Stimulated activated naive CD8-positive, alpha-beta T cell treated with anti-CD3 and anti-CD28 coated beads, Interleukin-15, Interleukin-2, amounts not matched to agents 100 ng/mL and 50 ng/mL, for 24 hours (primary cell): ENCODE results near the gene ZNF44.
A peak's percentile ranks its signal among the peaks of the same experiment; 100 is the strongest.
"Not testable (repeated sequence)": the region's sequence is repeated elsewhere in the genome, so short reads cannot be mapped to it uniquely, and the experiment has no call there.

Source experiments
- H3K27ac Mint-ChIP-seq: one replicate; pipeline ENCODE4 v1.8.0; 2021; ENCODE audit warnings: mild to moderate bottlenecking, mixed read lengths
- H3K27me3 Mint-ChIP-seq: one replicate; pipeline ENCODE4 v1.8.0; 2021; ENCODE audit warnings: mixed read lengths
- H3K36me3 Mint-ChIP-seq: one replicate; pipeline ENCODE4 v1.8.0; 2021; ENCODE audit warnings: low read depth, mixed read lengths
- H3K4me1 Mint-ChIP-seq: one replicate; pipeline ENCODE4 v1.8.0; 2021; ENCODE audit warnings: low read depth, mixed read lengths
- H3K4me3 Mint-ChIP-seq: one replicate; pipeline ENCODE4 v1.8.0; 2021; ENCODE audit warnings: mild to moderate bottlenecking, mixed read lengths
- H3K9me3 Mint-ChIP-seq: one replicate; pipeline ENCODE4 v1.8.0; 2021; ENCODE audit warnings: mixed read lengths

Gene ZNF44

DNA sequence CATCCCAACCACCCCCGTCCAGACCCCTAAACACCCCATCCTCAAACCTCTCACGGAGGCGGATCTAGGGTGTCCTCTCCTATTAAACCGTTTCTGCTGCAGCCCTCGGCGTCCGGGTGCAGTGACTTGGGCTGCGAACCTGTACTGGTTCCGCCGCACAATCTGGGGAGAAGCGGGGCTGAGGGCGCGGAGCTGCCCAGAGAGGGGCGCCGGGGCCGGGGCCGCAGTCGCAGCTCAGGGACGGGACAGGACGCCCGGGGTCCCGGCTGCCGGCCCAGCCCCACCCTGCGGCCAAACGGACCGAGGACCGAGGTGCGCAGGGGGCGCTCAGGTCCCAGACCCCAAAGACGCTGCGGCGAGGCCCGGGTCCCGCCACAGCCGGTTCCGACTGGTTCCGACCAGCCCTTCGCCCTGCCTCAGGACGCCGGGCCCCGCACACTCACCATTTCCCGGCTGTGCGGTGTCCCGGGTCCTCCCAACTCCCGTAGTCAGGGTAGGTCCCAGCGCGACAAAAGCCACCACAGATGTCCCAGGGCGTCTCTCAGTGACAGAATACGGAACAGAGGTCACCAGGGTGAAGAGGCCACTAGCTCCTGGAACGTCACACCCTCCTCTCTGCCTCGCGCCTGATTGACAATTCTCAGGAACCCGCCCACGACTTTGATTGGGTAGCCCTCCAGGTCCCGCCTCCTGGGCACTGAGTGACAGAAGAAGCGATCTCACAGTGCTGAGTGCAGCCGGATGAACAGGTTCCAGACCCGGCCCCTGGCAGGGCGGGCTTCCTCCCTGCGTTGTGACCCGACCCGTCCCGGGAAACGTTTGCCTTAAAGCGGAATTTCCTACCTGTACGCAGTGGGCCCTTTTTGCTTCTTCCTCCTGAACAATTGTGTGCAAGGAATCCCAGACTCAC, at the start of gene ZNF44:
TSS of gene ZNF44 (minus strand) at position 635 of the 910 bp plus-strand sequence. CDS start at position 446, 189 bp downstream.
- Mint-ChIP-seq H3K27ac (peak within 1 kb of the TSS; percentile 94), H3K36me3 (peaks cover 12% of the 10 kb centered on the region), H3K4me1 (peaks cover 33% of the 10 kb centered on the region), H3K4me3 (peak within 1 kb of the TSS; percentile 97), H3K27me3 (no peaks in the 10 kb centered on the region), H3K9me3 (no peaks in the 10 kb centered on the region)

DNA sequence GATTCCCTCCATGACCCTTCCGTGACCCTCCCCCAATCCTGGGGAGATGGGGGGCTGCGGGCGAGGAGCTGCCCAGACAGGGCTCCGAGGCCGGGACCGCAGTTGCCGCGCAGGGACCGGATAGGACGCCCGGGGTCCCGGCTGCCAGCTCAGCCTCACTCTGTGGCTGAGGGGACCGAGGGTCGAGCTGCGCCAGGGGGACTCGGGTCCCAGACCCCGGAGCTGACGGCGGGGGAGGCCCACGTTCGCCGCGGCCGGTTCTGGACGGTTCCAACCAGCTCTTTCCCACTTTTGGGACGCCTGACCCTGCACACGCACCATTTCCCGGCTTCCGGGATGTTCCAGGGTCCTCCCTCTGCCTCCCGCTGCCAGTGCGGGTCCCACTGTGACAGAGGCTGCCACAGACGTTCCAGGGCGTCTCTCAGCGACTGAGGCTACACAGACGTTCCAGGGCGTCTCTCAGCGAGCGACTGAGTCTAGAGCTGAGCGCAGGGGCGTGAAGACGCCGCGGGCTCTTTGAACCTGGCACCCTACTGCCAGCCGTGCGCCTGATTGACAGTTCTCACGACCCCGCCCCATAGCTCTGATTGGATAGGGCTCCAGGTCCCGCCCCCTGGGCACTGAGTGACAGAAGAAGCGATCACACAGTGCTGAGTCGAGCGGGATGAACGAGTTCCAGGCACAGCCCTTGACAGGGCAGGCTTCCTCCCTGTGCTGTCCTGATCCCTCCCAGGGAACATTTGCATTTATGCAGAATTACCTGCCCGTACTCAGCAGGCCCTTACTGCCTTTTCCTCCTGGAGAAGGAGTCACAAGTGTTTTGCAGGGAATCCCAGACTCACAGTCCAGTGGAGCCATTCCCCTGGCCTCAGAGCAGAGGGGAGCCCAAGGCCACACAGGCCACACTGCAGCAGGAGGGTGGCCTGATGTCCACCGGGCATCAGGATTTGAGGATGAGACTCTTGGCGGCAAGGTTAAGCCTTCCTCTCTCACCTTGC, 38.8 kb upstream of the ZNF44 start, which contains the start of gene ZNF563:
TSS of gene ZNF563 (minus strand) at position 472 of the 998 bp plus-strand sequence. CDS start at position 321, 151 bp downstream.
- peaks cover 3% of the 10 kb centered on the region for H3K36me3 Mint-ChIP-seq
- no peaks in the 10 kb centered on the region for H3K9me3 Mint-ChIP-seq
- H3K4me3 Mint-ChIP-seq: peak within 1 kb of the TSS; percentile 89
- H3K27ac Mint-ChIP-seq: peak within 1 kb of the TSS; percentile 93
- no peaks in the 10 kb centered on the region for H3K27me3 Mint-ChIP-seq
- peaks cover 36% of the 10 kb centered on the region for H3K4me1 Mint-ChIP-seq

DNA sequence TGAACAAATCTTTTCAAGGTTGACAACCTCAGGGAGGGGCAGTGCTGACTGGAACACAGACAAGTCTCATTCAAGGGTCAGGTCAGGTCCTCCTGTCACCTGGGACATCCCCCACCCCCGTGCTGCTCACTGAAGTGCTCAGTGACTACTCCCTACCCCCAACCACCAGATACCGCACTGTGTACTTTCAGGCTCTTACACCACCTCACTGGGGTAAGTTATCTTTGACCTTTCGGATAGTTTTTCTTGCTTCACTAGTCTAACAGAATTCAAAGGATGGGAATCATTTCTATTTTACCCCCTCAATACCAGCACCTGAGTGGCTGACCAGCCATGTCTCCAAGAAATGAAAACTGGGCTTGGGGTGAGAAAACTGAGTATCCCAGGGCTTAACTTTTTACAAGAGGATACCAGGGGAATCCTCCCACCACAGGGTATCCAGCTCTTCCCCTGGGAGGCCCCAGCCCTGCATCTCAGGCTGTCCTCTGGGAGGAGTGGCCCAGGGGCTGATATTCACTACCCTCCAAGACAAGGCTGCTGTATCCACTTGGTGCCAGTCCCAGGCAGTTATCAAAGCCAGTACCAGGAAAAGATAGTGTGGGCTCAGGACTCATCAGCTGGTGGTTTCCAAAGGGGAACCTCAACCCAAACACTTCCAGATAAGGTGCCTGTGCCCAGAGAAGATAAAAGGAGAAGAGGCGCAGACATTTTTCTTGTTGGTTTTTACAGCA, 36.7 kb upstream of the ZNF44 start:
- peaks cover 8% of the 10 kb centered on the region for H3K36me3 Mint-ChIP-seq
- peaks cover 50% of the 10 kb centered on the region for H3K4me1 Mint-ChIP-seq
- H3K27ac Mint-ChIP-seq: peak overlapping the region; percentile 86
- no peaks in the 10 kb centered on the region for H3K27me3 Mint-ChIP-seq
- no peaks in the 10 kb centered on the region for H3K9me3 Mint-ChIP-seq
- peak overlapping the region; percentile 89 for H3K4me3 Mint-ChIP-seq

DNA sequence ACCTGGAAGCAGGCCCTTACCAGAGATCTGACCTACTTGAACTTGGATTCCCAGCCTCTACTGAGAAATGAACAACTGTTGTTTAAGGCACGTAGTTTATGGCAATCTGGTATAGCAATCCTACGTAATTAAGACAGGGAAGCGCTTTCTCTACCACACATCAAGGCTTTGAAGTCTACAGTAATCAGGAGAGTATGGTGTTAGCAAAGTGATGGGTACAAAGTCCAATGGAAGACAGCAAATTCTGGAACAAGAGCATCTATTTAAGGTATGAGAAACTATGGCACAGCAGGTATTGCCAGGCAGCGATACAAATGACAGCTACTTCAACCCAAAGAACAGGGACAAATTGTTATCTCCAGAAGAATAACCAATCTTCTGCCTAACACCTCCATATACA, 35.7 kb upstream of the ZNF44 start:
- no peaks in the 10 kb centered on the region for H3K27me3 Mint-ChIP-seq
- peak overlapping the region; percentile 89 for H3K4me3 Mint-ChIP-seq
- H3K9me3 Mint-ChIP-seq: no peaks in the 10 kb centered on the region
- H3K27ac Mint-ChIP-seq: no peak overlapping the region
- peaks cover 15% of the 10 kb centered on the region for H3K36me3 Mint-ChIP-seq
- H3K4me1 Mint-ChIP-seq: peaks cover 60% of the 10 kb centered on the region

DNA sequence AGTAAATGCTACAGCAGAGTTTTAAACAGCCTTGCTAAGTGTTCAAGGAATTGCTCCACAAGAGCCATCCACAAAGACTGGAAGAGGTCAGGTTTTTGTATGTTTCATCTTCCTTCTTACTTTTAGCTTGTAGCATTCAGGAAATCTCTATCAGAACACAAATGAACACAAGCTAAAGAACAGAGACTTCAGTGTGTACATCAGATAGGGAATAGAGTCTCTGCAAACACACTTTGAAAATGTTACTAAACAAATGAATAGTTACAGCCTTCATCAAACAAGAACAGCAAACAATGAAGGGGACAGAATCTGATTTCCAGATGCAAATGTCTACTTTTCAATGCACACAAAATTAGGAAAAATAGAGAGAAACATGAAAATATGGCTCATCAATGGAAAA, 31.0 kb upstream of the ZNF44 start:
- H3K27me3 Mint-ChIP-seq: no peaks in the 10 kb centered on the region
- H3K27ac Mint-ChIP-seq: peak overlapping the region; percentile 3
- H3K4me3 Mint-ChIP-seq: peak overlapping the region; percentile 43
- peaks cover 44% of the 10 kb centered on the region for H3K36me3 Mint-ChIP-seq
- H3K4me1 Mint-ChIP-seq: peaks cover 35% of the 10 kb centered on the region
- H3K9me3 Mint-ChIP-seq: peaks cover 10% of the 10 kb centered on the region

DNA sequence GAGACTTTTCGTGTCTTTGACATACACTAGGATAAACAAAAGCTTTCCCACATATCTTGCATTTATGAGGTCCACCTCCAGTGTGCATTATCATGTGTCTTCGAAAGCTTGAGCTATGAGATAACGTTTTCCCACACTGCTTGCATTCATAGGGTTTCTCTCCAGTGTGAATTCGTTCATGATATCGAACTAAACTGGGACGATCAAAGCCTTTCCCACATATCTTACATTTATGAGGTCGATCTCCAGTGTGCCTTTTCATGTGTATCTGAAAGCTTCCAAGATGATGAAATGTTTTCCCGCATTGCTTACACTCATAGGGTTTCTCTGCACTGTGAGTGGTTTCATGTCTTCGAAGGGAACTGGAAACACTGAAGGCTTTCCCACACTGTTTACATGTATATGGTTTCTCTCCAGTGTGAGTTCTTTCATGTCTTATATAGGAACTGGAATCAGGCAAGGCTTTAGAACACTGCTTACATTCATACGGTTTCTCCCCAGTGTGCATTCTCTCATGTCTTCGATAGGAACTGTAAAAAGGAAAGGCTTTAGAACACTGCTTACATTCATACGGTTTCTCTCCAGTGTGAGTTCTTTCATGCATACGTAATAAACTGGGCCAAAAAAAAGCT, 24.2 kb upstream of the ZNF44 start:
- Mint-ChIP-seq H3K36me3 (peaks cover 67% of the 10 kb centered on the region), H3K4me3 (no peak overlapping the region)

DNA sequence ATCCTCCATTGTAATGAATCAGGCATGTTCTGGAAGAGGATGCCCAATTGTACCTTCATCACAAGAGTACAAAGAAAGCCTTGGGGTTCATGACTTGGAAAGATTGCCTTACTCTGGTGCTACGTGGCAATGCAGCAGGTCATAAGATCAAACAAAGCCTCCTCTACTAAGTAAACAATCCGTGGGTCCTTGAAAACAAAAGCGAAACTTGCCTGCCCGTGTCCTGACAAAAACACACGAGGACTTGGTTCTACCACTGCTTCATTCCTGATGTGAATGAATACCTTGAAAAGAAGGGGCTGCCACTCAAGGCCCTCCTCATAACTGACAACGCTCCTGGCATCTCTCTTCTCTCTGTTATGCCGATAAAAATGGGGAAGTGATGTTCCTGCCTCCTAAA, 19.9 kb upstream of the ZNF44 start:
- peaks cover 40% of the 10 kb centered on the region for H3K36me3 Mint-ChIP-seq
- H3K4me1 Mint-ChIP-seq: no peaks in the 10 kb centered on the region
- no peak overlapping the region for H3K4me3 Mint-ChIP-seq
- H3K9me3 Mint-ChIP-seq: peaks cover 19% of the 10 kb centered on the region
- no peaks in the 10 kb centered on the region for H3K27me3 Mint-ChIP-seq
- H3K27ac Mint-ChIP-seq: no peak overlapping the region

More for the DNA sequence above, 24.2 kb upstream of the ZNF44 start:
- Mint-ChIP-seq H3K9me3 (peaks cover 31% of the 10 kb centered on the region), H3K27me3 (no peaks in the 10 kb centered on the region), H3K27ac (no peak overlapping the region), H3K4me1 (no peaks in the 10 kb centered on the region)

DNA sequence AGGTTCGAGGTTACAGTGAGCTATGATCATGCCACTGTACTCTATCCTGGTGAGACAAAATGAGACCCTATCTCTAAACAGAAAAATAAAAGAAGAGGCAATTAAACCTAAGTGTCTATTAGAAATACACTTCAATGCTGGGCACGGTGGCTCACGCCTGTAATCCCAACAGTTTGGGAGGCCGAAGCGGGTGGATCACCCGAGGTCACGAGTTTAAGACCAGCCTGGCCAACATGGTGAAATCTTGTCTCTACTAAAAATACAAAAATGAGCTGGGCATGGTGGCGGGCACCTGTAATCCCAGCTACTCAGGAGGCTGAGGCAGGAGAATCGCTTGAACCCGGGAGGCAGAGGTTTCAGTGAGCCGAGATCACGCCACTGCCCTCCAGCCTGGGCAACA, 14.2 kb upstream of the ZNF44 start:
- not testable (repeated sequence) for H3K27ac Mint-ChIP-seq, H3K9me3 Mint-ChIP-seq

DNA sequence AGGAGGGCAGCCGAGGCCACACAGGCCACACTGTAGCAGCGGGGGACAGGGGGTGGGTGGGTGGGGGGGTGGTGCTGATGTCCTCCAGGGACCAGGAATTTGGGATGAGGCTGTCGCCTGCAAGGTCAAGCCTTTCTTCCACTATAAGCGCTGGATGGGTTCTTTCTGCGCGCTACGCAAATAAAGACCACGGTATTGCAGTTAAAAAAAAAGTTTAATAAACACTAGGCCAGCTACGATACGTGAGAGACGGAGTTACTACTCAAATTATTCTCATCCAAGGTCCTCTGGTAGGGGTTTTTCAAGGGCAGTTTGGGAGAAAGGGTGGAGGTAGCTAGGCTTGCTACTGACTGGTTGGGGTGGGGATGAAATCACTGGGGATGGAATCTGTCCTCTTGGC, 508 bp upstream of the ZNF44 start:
- H3K27me3 Mint-ChIP-seq: no peaks in the 10 kb centered on the region
- no peaks in the 10 kb centered on the region for H3K9me3 Mint-ChIP-seq
- H3K27ac Mint-ChIP-seq: peak overlapping the region; percentile 94
- peaks cover 28% of the 10 kb centered on the region for H3K4me1 Mint-ChIP-seq
- H3K4me3 Mint-ChIP-seq: peak overlapping the region; percentile 97
- H3K36me3 Mint-ChIP-seq: peaks cover 12% of the 10 kb centered on the region

More for the DNA sequence above, 14.2 kb upstream of the ZNF44 start:
- not testable (repeated sequence) for H3K4me1 Mint-ChIP-seq, H3K27me3 Mint-ChIP-seq, H3K4me3 Mint-ChIP-seq, H3K36me3 Mint-ChIP-seq

DNA sequence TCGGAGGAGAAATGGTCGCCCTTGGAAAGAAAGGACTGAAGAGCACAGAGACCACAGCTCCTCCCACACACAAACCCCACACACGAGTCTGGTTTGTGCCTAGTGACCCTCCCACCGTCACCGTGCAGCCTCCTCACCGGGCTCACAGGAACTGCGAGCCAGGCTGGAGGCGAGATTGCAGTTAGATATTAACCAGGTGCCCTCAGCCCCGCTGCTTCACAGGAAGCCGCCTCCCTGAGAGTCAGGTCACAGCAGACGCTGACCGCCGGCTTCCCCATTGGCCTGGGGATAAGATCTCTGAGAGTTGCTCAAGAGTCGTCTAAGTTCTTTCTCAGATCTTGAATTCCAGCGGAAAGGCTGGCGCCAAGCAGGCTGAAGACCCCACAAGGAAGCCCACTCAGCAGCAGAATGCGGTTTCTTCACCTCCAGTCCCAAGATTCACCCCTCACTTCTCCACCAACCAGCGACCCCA, 870 bp downstream of the ZNF44 start:
- Mint-ChIP-seq H3K4me3 (peak overlapping the region; percentile 97), H3K9me3 (no peaks in the 10 kb centered on the region), H3K27ac (peak overlapping the region; percentile 90), H3K27me3 (no peaks in the 10 kb centered on the region), H3K36me3 (peaks cover 16% of the 10 kb centered on the region), H3K4me1 (peaks cover 40% of the 10 kb centered on the region)

DNA sequence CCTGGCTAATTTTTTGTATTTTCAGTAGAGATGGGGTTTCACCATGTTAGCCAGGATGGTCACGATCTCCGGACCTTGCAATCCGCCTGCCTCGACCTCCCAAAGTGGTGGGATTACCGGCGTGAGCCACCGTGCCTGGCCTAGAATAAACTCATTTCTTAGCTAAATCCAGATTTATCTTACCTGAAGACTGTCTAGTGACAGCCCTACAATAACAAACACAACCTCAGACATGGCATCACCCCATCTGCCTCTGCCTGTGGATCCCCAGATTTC, 5.0 kb downstream of the ZNF44 start:
- H3K4me1 Mint-ChIP-seq: peaks cover 59% of the 10 kb centered on the region
- H3K4me3 Mint-ChIP-seq: peak overlapping the region; percentile 68
- H3K27ac Mint-ChIP-seq: peak overlapping the region; percentile 87
- H3K9me3 Mint-ChIP-seq: no peaks in the 10 kb centered on the region
- peaks cover 33% of the 10 kb centered on the region for H3K36me3 Mint-ChIP-seq
- H3K27me3 Mint-ChIP-seq: no peaks in the 10 kb centered on the region

DNA sequence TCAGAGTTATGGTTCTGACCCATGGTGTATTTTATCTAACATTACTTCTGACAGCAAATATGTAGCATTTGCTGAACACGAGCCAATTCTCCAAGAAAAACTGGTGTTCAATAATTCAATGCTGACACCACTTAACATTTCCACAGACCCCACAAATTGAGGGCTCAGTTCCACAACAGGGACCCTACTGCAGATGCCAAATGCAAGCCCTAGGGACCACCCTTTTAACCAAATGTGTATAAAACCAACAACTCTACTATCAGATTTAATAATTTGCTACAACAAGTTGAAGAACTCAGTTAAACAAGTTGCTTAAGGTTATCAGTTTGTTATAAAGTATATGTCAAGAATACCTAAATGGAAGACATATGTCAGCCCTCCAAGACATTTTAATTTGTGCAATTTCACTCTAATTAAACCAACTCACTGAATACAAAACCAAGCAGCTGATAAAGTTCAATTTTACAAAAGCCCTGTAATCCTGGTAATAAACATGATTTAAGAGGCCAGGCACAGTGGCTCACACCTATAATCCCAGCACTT, 6.7 kb downstream of the ZNF44 start:
- Mint-ChIP-seq H3K9me3 (peaks cover under 1% of the 10 kb centered on the region), H3K4me3 (no peak overlapping the region), H3K36me3 (peaks cover 33% of the 10 kb centered on the region), H3K27ac (no peak overlapping the region), H3K27me3 (no peaks in the 10 kb centered on the region), H3K4me1 (peaks cover 50% of the 10 kb centered on the region)

DNA sequence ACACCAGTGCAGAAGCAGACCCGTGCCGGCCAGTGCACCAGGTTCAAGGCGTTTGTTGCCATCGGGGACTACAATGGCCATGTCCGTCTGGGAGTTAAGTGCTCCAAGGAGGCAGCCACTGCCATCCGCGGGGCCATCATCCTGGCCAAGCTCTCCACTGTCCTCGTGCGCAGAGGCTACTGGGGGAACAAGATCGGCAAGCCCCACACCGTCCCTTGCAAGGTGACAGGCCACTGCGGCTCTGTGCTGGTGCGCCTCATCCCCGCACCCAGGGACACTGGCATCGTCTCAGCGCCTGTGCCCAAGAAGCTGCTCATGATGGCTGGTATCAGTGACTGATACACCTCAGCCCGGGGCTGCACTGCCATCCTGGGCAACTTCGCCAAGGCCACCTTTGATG, 10.1 kb downstream of the ZNF44 start:
- H3K27ac Mint-ChIP-seq: no peak overlapping the region
- H3K27me3 Mint-ChIP-seq: no peaks in the 10 kb centered on the region
- peaks cover 52% of the 10 kb centered on the region for H3K4me1 Mint-ChIP-seq
- no peak overlapping the region for H3K4me3 Mint-ChIP-seq
- H3K9me3 Mint-ChIP-seq: peaks cover 5% of the 10 kb centered on the region
- peaks cover 34% of the 10 kb centered on the region for H3K36me3 Mint-ChIP-seq

DNA sequence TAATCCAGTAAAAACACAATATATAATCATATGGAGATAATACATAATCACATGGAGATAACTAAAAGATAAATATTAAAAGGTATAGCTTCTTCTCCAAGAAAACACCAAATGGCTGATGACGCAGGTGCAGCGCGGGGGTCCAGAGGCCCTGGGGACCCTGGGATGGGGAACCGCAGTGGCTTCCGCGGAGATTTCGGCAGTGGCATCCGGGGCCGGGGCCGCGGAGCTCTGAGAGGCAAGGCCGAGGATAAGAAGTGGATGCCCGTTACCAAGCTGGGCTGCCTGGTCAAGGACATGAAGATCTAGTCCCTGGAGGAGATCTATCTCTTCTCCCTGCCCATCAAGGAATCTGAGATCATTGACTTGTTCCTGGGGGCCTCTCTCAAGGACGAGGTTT, 10.5 kb downstream of the ZNF44 start:
- Mint-ChIP-seq H3K4me1 (peaks cover 52% of the 10 kb centered on the region), H3K36me3 (peaks cover 35% of the 10 kb centered on the region), H3K27me3 (no peaks in the 10 kb centered on the region), H3K4me3 (no peak overlapping the region), H3K9me3 (peaks cover 5% of the 10 kb centered on the region), H3K27ac (no peak overlapping the region)
